Activated T-helper 1 cell treated with Interleukin-2 at 50 U/mL for 16 hours (primary cell): ENCODE measurements around the gene SUGCT.
"Not testable (repeated sequence)": the region's sequence is repeated elsewhere in the genome, so short reads cannot be mapped to it uniquely, and the experiment has no call there.

Experiments
- DNase-seq: peaks from one replicate; pipeline ENCODE4 v3.0.0-alpha.2; 2020; ENCODE audit warnings: low read depth

SUGCT gene

DNA sequence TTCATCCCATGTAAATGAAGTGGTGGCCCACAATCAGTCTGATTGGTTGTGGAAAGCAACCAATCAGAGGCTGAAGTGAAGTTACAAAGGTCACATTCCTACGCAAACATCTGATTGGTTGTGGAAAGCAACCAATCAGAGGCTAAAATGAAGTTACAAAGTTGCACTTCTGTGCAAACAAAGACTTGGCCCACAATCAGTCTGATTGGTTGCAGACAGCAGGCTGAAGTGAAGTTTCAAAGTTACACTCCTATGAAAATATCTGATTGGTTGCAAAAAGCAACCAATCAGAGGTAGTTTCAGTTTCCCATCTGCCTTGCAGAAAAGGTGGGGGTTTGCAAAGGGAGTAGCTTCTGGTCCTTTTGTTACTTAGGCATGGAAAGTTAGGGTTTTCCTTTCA, 492.6 kb downstream of the SUGCT start:
- not testable (repeated sequence) for DNase-seq

DNA sequence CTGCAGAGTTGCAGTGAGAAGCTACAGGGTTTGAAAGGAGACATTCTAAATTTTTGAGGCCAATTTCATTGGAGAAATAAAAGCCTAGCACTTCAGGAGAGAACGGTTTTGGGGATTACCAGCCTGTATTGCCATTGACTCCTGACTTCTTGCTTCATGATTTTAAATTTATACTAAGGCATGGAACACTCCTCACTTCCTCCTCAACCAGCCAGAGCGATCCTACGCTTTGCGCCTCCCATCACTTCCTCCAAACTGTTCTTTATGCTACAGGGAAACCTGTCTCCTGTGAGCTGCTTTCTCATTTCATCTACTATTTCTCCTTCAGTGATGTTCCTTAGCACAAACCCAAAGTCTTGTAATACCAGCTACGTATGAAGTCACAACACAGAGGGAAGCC, 495.1 kb downstream of the SUGCT start:
- no peak for DNase-seq

DNA sequence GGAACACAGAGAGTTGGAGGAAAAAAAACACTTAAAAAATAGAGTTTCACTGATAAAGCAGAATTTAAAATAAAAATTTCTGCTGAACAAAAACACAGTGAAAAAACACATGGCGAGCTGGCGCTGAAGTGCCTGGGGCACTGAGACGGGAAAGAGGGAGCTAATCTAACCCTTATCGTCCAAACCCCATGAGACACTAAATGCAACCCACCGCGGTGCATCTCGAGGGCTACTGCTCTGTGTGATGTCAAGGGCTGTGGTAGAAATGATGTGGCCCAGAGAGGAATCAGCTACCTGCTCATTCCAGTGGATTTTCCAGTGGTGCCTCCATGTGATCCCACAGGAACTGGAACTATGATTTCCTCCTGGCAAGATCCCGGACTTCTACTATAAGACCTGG, 499.3 kb downstream of the SUGCT start:
- no peak for DNase-seq

DNA sequence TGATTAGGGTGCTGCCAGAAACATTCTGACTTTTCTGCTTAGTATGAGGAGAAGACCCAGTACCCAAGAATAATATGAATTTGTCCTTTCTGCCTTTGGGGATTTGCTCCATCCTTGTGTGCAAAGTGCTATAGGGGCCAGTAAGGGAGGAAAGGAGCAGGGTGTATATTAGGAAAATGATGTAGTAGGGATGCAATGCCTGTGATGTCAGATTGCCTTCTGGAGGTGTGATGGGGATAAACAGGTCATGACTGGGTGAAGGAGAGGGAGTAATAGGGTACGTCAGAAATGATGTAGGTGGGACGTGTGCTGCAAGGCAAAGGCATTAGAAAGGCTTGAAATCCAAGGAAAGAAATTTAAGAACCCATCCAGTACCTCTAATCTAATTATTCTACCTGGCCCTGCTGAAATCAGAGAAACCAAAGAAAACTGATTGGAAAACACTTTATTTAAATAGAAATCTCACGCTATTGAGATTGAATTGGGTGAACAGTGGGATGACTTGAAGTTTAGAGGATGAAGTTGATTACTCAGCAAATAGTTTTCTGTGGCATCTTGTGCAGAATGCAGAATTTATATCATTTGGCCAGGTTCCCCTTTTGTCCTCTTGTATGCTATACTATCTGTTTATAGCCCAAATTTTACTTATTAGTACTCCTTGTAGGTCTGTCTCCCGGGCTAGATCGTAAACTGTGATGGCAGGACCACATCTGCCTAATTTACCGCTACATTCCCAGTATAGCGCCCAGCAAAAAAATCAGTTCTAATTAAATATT, 503.9 kb downstream of the SUGCT start:
- no peak for DNase-seq

DNA sequence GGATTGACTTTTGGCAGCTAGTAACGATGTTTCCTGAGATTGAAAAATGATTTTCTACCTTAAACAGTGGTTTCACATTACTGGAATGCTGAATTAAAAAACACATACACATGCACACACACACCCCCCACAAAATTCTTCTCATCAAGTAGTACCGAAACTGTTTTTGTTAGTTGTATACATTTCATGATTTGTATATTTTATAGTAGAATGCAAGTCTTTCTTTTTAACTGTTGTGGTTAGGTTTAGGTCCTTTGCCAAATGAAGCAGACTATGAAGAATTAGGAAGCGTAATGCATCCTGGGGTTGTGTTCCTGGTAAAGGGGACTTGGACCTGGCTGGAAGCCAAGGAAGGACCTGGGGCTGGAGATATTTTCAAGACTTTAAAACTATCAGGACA, 505.8 kb downstream of the SUGCT start:
- no peak for DNase-seq

DNA sequence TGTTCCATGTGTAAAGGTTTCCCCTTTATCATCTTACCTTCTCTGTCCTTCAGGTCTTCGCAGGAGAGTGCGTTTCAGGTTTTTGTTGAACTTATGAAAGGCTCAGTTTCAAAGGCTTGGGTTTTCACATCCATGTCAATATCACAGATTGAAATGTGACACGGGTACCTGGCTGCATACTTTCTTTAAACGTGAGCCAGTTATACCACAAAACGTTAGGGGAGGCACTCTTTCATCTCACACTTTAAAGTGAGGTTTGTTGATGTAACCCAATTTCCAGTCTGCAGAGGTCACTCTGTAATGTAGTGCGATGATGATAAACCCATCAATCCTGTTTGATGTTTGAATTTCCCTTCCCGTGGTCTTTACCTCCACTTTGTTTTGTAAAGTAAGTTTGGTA, 506.9 kb downstream of the SUGCT start:
- DNase-seq: no peak

DNA sequence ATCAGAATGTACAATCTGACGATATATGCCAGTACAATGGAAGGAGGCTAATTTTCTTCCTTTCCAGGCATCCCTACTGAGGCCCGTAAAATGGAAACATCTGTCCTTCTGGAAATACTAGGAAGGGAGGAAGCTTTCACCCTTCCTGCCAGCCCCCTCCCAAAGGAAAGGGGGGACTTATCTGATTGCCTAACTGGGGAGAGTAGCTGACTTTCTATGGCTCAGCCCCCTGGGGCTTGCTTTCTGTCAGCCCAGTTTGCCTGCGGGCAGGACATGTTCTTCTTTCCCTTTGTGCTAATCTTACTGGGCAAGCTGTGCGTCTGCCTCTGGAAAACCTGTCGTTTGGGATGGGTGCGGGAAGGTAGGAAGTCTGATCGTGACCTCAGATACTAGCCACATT, 508.9 kb downstream of the SUGCT start:
- no peak for DNase-seq

DNA sequence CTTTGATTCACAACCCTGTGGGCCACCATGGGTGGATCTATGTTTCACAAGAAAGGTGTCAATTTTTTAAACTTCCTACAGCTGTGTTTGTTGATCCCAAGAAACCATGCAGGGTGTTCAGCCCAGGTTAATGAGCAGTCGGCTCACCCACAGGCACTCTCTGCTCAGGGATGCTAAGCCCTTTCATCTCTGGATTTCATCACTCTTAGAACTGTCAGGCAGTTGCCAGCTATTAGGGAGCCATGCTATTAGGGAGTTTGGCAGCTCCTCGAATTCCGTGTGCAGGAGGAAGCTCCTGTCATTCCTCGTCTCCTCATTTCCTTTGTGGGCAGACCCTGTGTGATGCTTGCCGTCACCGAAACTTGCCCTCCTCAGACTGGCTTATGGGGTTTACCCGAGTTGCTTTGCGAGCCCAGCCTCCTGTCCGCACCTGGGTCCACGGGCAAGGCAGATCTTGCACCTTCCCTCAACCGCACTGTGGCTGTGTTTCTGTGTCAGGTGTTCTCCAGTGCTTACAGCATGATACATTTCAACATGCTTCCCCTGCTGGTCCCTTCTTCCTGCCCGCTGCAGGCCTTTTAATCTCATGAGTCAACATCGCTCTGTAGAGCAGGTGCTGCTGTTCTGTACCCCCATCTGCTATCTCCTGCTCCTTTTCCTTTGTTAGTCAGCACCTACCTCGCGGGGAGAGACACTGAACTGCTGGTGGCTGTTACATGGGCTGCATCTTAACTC, 509.8 kb downstream of the SUGCT start:
- DNase-seq: no peak

DNA sequence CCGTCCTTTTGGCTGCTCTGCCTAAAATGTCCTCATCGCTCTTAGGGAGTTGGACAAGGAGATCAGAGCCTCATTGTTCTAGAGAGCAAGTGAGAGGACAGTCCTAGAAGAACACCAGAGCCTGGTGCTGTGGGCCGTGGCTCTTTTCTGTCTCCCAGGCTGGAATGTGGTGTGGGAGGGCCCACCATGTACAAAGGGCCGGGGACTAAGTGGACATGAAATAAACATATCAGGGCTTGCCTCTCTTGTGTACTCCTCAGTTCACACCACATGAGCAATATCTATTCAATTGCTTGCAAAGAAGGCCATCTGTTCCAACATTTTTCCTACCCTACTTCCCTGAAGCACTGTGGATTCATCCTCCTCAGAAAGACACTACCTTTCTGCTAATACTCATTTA, 510.4 kb downstream of the SUGCT start:
- DNase-seq: no peak

DNA sequence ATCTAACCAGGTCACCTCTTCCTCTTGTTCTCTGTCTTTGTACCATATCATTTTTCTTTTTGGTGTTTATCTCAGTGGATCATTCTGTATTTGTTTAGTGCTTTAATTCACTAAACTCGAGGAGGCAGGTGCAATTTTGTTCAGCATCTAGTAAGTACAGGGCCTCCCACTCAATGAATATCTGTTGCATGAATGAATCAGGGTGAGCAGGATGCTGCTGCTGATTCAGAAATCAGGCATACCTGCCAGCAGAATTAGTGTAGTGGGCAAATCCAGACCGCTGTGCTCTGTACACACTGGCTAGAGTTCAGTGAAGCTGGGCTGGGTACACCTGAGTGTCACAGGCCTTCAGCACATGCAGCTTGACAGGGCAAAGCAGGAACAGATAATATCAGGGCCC, 511.9 kb downstream of the SUGCT start:
- DNase-seq: no peak

DNA sequence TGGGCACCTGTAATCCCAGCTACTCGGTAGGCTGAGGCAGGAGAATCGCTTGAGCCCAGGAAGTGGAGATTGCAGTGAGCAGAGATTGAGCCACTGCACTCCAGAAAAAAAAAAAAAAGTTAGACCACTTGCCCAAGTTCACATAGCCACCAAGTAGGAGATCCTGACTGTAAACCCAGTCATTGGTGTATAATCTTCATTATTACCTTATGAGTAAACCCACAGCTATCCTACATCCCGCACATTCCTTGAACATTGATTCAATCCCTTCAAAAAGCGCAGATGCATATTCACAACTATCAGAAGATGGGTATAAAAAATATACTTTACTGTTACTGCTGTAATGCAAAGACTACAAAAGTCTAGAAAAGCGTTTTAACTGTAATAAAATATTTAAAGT, 512.9 kb downstream of the SUGCT start:
- no peak for DNase-seq

DNA sequence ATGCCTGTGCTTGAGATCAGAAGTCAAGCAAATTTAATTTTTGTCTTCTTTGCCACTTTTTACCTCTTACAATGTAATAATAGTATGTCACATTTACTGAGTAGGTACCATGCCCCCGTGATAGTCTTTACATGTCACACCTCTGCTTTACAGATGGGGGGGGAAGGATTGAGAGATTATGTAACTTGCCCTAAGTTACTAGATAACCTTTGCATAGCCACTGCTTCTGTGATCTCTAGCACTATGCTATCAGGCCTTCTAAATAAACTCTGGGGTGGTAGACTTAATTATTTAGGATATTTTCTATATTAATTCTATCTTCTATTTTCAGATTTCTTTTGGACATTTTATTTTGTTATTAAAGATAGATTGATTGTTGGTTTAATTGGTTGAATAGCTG, 514.4 kb downstream of the SUGCT start:
- no peak for DNase-seq

DNA sequence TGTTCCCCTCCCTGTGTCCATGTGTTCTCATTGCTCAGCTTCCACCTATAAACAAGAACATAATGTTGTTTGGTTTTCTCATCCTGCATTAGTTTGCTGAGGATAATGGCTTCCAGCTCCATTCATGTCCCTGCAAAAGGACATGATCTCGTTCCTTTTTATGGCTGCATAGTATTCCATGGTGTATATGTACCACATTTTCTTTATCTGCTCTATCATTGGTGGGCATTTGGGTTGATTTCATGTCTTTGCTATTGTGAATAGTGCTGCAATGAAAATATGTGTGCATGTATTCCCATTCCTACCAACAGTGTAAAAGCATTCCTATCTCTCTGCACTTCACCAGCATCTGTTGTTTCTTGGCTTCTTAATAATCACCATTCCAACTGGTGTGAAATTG, 516.1 kb downstream of the SUGCT start:
- not testable (repeated sequence) for DNase-seq

DNA sequence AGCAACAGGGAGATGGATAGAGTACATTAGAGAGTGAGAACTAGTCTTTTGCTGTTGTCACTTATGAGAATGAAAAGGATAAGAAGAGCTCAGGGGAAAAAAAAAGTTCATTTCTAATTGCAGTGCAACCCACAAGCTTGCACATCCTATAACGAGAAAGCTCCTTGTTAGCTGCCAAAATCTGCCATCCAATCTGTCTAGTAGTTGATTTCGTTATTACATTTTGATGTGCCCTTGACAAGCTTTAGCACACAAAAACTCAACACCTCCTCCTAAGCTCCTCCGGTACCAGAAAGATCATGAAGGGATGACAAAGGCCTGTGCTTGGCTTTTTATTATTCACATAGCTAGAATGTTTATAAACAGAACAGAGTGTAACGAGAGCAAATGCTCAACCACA, 519.4 kb downstream of the SUGCT start:
- DNase-seq: no peak

DNA sequence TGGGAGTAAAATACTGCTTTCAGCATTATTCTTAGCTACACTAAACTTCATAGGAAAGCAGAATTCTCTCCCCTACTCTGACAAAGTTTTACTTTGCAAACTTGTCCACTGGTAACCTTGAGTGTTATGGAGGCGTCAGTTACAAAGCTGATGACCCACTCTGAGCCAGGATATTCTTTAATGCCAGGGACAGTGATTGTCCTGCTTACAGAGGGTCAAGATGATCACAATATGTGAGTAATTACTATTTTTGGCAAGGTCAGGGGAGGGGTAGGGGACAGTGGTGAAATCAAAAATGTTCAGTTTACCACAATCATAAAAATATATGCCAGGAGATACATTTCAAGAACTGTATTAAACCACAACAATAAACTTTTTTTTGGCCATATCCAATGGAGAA, 520.6 kb downstream of the SUGCT start:
- no peak for DNase-seq

DNA sequence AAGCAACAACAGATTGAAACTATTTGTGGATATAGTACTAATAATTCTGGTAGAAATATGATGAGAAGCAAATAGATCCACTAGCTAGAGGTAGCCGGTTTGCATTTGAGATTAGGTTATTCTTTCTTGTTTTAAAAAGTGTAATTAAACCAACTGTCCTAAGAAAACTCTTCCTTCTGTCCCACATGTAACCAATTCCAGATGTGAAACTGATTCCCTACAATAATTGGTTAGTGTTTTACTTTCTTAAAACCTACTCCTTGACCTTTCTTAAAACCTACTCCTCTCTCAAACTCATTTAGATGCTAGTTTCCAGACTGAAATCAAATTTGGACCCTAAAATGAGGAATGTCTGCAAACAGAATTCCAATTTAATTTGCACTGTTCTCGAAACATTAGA, 521.5 kb downstream of the SUGCT start:
- no peak for DNase-seq

DNA sequence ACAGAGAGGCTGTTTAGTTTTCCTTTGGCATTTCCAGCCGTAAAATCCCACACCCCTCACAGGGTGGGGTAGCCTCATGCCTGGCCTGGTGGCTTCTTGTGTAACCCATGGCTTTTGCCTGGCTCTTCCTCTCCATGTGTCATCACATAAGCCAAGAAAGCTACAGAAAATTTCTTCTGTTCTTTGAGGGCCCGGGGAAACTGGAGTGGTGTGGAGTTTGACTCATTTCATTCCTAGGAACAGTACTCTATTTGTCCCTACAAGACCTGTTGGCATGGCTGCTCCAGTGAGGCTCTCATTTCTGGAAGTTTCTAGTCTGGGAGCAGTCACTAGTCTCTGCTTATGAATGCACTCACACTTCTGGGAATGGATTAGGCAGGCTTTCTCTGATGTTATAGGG, 523.9 kb downstream of the SUGCT start:
- DNase-seq: no peak

DNA sequence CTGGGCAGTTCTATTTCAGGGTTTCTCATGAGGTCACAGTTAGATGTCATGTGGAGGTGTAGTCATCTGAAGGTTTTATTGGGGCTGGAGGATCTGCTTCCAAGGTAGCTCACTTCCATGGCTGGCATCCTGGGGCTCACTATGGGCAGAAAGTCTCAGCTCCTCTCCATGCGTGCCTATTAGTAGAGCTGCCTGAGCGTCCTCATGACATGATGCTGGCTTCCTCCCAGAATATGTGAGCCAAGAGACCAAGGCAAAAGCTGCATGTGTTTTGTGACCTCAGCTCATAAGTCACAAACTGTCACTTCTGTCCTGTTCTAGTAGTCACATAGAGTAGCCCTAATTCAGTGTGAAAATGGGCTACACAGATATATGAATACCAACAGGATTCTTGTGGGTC, 524.4 kb downstream of the SUGCT start:
- DNase-seq: no peak

DNA sequence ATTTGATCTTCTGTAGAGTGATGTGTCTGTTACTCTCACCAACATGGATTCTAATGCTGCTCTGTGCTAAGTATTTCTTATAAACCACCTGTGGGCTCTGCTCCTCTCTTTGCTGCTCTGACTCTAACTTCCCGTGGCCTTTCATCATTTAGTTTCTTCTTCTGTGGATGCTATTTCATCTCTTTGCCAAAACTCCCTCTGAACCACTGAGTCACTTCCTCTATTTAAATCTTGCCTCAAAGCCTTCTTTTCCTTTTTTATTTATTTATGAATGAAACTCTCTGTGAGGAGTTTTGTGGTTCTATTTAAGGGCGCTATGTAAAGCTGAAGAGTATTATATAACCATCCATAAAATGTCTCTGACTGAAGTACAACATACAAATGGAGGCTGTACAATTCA, 538.5 kb downstream of the SUGCT start:
- DNase-seq: no peak

DNA sequence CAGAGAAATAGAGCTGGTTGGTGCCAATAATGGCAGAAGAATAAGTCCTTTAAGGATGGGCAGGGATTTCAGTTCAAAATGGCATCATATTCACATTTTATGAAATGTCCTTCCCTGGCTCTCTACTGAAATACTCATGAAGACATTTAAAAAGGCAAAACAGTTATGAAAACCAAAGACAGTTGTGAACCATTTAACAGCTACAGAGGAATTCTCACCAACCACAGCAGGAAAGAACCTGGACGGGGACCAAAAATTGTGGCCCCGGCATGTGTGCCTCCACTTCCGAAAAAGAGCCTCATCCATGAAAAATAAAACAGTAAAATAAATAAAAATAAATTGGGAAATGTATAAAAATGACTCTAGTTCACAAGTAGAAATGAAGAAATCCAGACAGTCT, 539.5 kb downstream of the SUGCT start:
- DNase-seq: no peak

DNA sequence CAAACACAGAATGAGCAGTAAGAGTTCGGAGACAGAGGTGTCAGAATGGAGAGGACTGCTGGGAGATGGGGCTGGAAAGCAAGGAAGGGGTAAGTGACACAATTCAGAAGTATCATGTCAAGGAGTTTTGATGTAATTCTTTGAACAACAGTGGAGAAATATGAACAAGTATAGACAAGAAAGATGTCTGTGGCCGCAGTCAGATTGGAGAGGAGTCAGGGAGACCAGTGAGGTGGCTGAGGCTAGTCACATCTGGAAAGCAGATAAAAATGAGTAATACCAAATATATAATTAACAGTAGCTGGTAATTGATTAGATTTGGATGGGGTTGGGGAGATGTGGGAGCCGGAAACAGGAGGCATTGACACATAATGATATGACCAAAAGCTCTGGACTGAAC, 540.9 kb downstream of the SUGCT start:
- no peak for DNase-seq

DNA sequence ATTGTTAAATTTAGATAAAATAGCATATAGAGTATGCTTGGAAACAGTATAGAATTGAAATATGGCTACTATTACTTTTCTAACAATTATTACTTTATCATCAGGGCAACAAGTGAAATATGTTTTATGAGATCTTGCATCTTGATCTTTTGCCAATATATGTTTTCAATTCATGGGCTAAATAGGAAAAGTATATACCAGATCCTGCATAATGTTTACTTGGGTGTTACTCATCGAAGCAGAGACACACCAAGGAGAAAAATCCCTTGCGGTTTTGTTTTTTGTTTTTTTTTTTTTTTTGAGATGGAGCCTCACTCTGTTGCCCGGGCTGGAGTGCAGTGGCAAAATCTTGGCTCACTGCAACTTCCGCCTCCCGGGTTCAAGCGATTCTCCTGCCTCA, 541.4 kb downstream of the SUGCT start:
- no peak for DNase-seq

DNA sequence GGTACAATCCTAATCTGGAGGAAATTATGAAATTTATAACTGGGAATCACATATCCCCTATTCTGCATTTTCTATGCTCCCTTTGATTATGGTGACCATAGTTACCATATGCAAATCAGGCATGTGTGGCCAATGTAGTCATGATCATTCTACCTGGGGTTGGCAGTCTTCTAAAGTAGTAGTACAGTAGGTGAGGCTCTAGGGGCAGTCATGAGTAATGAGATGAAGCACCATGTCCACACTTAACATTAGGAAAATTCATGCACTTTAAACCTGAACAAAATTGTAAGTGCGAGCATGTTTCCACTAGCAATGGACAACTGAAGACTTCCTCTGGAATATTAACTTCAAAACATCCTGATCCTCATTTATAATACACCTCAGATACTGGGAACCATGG, 545.9 kb downstream of the SUGCT start:
- no peak for DNase-seq

DNA sequence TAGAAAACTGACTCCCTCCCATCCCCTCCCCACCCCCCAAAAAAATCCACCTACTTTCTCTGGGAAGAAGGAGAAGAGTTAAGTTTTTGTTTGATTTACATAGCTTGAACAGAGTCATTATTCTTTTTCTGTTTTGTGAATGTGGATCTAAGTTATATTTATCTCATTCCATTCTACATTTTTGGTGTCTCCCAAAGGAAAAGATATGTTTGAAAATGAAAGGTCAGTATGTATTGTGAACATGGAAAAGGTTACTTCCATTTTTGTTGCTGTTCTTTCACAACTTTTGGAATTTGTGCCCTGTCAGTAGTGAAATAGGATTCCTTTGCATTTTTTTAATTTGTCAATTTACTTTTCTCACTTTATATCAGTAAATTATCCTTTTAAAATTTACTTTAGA, 547.9 kb downstream of the SUGCT start:
- DNase-seq: no peak
